WTC11 (cell line): ENCODE results near the gene SLC7A7.

Experiments used
- CBFB ChIP-seq: sonication (generic); formaldehyde crosslinking; IDR thresholded peaks from 2 replicates; pipeline ENCODE4 v1.8.1; 2022; ENCODE audit warnings: mild to moderate bottlenecking, low read depth, missing genetic modification reagents
- CDX4 ChIP-seq: fragments of 250-450 bp; sonication (Bioruptor Pico); IDR thresholded peaks from 2 replicates; pipeline ENCODE4 v1.9.0; 2021; ENCODE audit warnings: moderate library complexity, mild to moderate bottlenecking, inconsistent platforms, borderline replicate concordance
- CTCF ChIP-seq: fragments of 200-600 bp; IDR thresholded peaks from 2 replicates; pipeline ENCODE4 v1.8.0; 2022; ENCODE audit warnings: antibody characterized with exemption

DNA sequence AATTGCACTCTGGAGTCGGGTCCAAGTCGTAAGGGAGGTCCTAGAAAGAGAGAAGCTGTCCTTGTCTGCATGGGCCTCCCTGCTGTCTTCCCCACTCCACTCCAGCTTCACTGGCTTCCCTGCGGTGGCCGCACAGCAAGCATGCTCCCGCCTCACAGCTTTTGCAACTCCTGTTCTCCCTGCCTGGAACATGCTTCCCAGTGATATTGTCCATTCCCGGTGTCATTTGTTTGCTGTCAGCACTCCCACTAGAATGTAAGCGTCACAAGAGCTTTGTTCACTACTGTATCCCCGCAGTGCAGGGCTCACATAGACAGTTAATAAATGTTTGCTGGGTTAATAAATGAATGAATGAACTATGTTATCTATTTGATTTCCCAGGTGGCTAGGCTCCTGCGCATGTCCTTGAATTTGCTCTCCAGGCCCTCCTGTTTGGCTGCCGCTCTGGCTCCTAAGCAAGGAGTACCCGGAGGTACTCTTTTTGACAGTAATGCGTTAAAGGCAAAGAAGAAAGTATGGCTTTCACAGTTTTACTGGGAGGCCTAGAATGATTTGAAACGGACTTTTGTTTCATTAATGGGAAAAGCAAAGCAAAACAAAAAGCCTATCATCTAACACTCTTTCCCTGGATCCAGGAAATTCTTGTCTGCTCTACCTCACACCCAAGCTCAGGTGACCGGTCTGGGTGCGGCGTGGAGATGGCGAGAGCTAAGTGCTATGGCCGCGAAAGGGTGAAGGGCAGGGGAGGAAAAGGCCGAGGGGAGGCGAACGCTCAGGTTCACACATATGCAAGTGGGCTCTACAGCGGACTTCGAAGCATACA is 6.2 kb upstream of the SLC7A7 start:
- TF ChIP-seq CTCF (no peak), CDX4 (CRISPR knock-in tag) (no peak), CBFB (CRISPR knock-in tag) (no peak)
